Mesothelial cell of epicardium (in vitro differentiated cells): ENCODE measurements around the gene SFMBT2. TPM values are rescaled to one million over a fixed set of nuclear protein-coding genes. Genes with fewer than 3 reads are reported as not detected.

ENCODE experiments used
- DNase-seq, 2 experiments: peaks; one replicate each; pipeline ENCODE4 v3.0.0; 2021; ENCODE audit warnings: low spot score in 2 of 2; ENCODE audit not compliant: unreplicated experiment in 2 of 2
- H3K27ac Mint-ChIP-seq: 2 replicates; pipeline ENCODE4 v1.8.0; 2021; ENCODE audit warnings: mixed read lengths
- H3K27me3 Mint-ChIP-seq: 2 replicates; pipeline ENCODE4 v1.8.0; 2021; ENCODE audit warnings: low read depth, mixed read lengths
- H3K36me3 Mint-ChIP-seq: 2 replicates; pipeline ENCODE4 v1.8.0; 2021; ENCODE audit warnings: mixed read lengths
- H3K4me1 Mint-ChIP-seq: 2 replicates; pipeline ENCODE4 v1.8.0; 2021; ENCODE audit warnings: mixed read lengths
- H3K4me3 Mint-ChIP-seq: 2 replicates; pipeline ENCODE4 v1.8.0; 2021; ENCODE audit warnings: mild to moderate bottlenecking, moderate library complexity, mixed read lengths
- H3K9me3 Mint-ChIP-seq: 2 replicates; pipeline ENCODE4 v1.8.0; 2021; ENCODE audit warnings: mixed read lengths
- total RNA-seq: library from RNA; stranded (reverse); gene quantifications from 3 replicates; pipeline ENCODE4 v1.2.1, GENCODE V29; 2021
- TF ChIP-seq, protein P1 (sequence below): fragments of 200-600 bp; sonication (generic); IDR thresholded peaks from one replicate; pipeline ENCODE4 v1.5.0; 2021; ENCODE audit warnings: antibody characterized with exemption; ENCODE audit not compliant: unreplicated experiment

SFMBT2 gene
- total RNA-seq, 1 donor from 2014 or later: 2.3 TPM

DNA sequence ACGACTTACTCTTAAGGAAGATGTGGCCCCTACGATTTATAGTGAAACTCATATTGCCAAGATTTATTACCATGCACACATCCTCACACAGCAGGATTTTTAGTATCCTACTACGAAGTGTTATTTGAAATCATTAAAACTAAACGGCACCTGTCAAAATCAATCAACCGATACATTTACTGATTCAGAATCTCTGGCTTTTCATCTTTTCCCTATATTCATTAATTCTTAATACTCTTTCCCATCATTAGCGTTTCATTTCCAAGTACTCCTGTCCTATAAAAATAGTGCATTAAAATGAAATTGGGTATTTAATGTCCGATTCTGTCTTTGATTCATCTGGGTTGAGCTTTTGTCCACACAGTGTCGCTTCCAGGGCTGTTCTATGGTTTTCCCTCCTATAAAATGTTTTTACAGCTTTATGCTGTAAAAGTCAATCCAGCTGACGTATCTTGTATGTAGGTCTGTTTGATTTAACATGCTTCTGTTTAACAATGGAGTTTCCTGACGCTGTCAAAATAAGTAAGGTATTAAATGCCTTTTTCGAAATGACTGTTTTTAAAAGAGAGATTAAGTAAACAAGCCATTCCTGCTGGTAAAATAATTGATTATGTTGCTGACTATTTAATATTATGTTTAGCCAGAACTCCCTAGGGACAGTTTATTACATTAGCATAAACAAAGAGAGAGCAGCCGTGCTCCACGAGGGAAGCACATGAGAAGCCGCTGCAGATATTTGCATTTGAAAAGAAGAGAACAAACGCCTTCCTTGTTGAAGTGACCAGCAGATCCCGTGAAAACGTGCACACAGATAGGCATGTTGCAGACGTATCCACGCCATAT is 22.3 kb upstream of the SFMBT2 start:
- peaks cover 62% of the 10 kb centered on the region for H3K27me3 Mint-ChIP-seq
- peaks cover 9% of the 10 kb centered on the region for H3K4me1 Mint-ChIP-seq
- no peak overlapping the region for H3K27ac Mint-ChIP-seq
- peak overlapping the region; percentile 13 for H3K4me3 Mint-ChIP-seq
- no peaks in the 10 kb centered on the region for H3K9me3 Mint-ChIP-seq
- TF ChIP-seq, protein P1, sequence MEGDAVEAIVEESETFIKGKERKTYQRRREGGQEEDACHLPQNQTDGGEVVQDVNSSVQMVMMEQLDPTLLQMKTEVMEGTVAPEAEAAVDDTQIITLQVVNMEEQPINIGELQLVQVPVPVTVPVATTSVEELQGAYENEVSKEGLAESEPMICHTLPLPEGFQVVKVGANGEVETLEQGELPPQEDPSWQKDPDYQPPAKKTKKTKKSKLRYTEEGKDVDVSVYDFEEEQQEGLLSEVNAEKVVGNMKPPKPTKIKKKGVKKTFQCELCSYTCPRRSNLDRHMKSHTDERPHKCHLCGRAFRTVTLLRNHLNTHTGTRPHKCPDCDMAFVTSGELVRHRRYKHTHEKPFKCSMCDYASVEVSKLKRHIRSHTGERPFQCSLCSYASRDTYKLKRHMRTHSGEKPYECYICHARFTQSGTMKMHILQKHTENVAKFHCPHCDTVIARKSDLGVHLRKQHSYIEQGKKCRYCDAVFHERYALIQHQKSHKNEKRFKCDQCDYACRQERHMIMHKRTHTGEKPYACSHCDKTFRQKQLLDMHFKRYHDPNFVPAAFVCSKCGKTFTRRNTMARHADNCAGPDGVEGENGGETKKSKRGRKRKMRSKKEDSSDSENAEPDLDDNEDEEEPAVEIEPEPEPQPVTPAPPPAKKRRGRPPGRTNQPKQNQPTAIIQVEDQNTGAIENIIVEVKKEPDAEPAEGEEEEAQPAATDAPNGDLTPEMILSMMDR: no peak
- DNase-seq: no peak
- no peaks in the 10 kb centered on the region for H3K36me3 Mint-ChIP-seq

DNA sequence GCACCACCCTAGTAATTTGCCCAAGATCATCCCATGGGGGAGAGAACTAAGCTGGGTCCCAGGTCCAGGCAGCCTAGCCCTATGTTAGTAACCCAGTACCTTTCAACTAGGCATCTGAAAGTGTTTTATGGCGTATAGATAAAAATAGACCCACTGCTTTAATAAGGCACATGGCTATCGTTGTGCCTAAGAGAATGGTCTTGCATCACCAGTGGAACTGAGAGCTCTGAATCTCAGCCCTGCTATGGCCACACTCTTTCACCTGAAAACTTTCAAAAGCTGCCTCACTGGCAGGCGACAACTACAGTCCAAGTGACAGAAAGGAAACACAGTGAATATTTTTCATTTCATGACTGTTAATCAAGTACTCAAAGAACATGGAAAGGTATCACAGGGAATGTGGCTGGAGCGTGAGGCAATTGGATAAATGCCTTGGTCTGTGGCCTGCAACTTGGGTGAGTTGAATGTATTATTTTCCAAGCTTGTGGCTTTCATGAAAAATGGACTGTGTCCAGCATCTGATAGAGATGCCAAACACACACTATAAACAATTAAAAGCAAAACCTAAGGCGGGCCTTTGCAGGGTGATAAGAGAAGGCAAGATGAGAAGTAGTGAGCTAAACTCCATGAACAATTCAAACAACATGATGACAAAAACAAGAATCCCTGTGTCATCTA is 18.0 kb upstream of the SFMBT2 start:
- Mint-ChIP-seq H3K4me1 (peaks cover 9% of the 10 kb centered on the region), H3K27ac (no peak overlapping the region), H3K27me3 (peaks cover 70% of the 10 kb centered on the region), H3K4me3 (no peak overlapping the region), H3K9me3 (no peaks in the 10 kb centered on the region), H3K36me3 (no peaks in the 10 kb centered on the region)
- no peak for DNase-seq
- TF ChIP-seq, protein P1: no peak

DNA sequence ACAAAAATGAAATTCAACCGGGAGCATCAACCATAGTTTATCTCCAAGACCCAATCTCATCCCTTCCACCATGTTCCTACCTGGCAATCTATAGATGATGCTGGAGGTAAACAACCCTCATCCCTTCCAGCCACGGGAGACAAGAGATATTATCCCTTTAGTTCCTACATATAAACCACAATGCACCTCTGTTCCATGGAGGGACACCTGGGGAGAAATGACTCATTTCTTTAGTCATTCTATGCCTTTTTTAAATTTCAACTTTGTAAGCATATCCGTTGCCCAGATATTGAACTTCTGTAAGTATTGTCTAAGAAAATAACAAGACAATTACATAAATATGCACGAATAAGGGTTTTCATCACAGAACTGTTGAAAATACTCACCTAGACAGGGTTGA is 15.5 kb upstream of the SFMBT2 start:
- no peaks in the 10 kb centered on the region for H3K9me3 Mint-ChIP-seq
- no peak for DNase-seq
- no peak overlapping the region for H3K4me3 Mint-ChIP-seq
- no peak overlapping the region for H3K27ac Mint-ChIP-seq
- H3K27me3 Mint-ChIP-seq: peaks cover 73% of the 10 kb centered on the region
- H3K36me3 Mint-ChIP-seq: no peaks in the 10 kb centered on the region
- no peaks in the 10 kb centered on the region for H3K4me1 Mint-ChIP-seq
- TF ChIP-seq, protein P1: no peak

DNA sequence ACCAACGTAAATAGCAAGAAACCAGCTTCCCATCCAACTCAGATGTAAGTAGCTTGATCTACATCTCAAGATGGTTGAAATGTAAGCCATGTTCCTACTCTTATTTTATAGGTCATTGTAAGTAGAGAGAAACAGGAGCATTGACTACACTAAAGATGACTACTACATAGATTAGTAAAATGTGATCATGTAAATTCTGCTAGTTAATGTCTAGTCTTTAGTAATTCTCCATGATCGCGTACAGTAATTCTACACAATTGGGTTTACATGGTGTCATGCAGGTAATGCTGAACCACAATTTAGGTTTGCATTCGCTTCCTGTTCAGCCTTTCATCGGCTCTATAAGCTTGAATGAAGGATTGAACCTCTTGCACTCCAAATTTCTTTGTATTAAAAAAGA is 14.9 kb upstream of the SFMBT2 start:
- Mint-ChIP-seq H3K4me1 (no peaks in the 10 kb centered on the region), H3K36me3 (no peaks in the 10 kb centered on the region), H3K4me3 (no peak overlapping the region), H3K27ac (no peak overlapping the region), H3K9me3 (no peaks in the 10 kb centered on the region), H3K27me3 (peaks cover 74% of the 10 kb centered on the region)
- TF ChIP-seq, protein P1: no peak
- no peak for DNase-seq

DNA sequence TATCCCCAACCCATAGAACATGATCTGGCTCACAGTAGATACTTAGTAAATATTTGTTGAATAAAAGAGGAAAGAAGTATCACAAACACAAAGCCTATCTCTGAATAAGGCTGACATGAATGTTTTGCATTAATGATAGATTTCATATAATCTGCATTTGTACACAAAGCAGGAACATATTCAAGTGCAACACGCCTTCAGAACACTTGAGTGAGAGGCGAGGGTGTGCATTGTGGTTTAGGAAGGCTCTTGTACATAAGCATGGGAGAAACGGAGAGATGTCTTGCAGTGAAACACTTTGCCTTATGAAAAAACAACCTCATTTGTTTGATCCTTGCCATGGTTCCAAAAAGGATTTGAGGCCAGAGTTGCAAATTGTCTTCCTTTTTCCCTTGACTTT is 14.1 kb upstream of the SFMBT2 start:
- H3K4me1 Mint-ChIP-seq: no peaks in the 10 kb centered on the region
- no peak for DNase-seq
- H3K36me3 Mint-ChIP-seq: no peaks in the 10 kb centered on the region
- TF ChIP-seq, protein P1: no peak
- H3K27me3 Mint-ChIP-seq: peaks cover 78% of the 10 kb centered on the region
- H3K27ac Mint-ChIP-seq: no peak overlapping the region
- H3K4me3 Mint-ChIP-seq: no peak overlapping the region
- no peaks in the 10 kb centered on the region for H3K9me3 Mint-ChIP-seq
